HT1080 (cell line): ENCODE measurements around the gene CFAP53. TPM values are rescaled to one million over a fixed set of nuclear protein-coding genes. Genes with fewer than 3 reads are reported as not detected.

ENCODE experiments used
- DNase-seq: peaks from one replicate; pipeline ENCODE4 v3.0.0-alpha.2; 2015; ENCODE audit warnings: low read depth
- small RNA-seq: library from RNA; depleted of rRNA; stranded (forward); fragments of <200 nt; gene quantifications from one replicate; pipeline ENCODE3, GENCODE V24; 2014
- total RNA-seq: library from RNA; depleted of rRNA; stranded (reverse); fragments of >200 nt; shearing (Covaris generic); gene quantifications from 2 replicates; pipeline ENCODE4 v1.2.3, GENCODE V29; 2014; rRNA removed

CFAP53 gene
- total RNA-seq, 1 experiment from 2014 or later = 0.31 TPM

GRCh38 chr18:50195689-50196088 lies 70.6 kb downstream of the CFAP53 start:
- DNase-seq = no peak

GRCh38 chr18:50194631-50195532 lies 71.4 kb downstream of the CFAP53 start, which contains the start of gene MYO5B:
MYO5B (minus strand) TSS chr18:50195147; CDS start chr18:50194793, 354 bp downstream.
- peak; percentile 39 for DNase-seq

- DNase-seq = no peak
Measured at GRCh38 chr18:50193796-50194630, 72.3 kb downstream of the CFAP53 start.

- no peak for DNase-seq
Measured at GRCh38 chr18:50192995-50193795, 73.1 kb downstream of the CFAP53 start.

GRCh38 chr18:50190926-50191325 lies 75.4 kb downstream of the CFAP53 start:
- no peak for DNase-seq

- peak; percentile 86 for DNase-seq
Measured at GRCh38 chr18:50190236-50190635, 76.1 kb downstream of the CFAP53 start.

GRCh38 chr18:50189160-50189559 lies 77.1 kb downstream of the CFAP53 start:
- no peak for DNase-seq

GRCh38 chr18:50188652-50189051 lies 77.6 kb downstream of the CFAP53 start:
- no peak for DNase-seq

- no peak for DNase-seq
Measured at GRCh38 chr18:50187659-50188058, 78.6 kb downstream of the CFAP53 start.

GRCh38 chr18:50186385-50186784 lies 79.9 kb downstream of the CFAP53 start:
- DNase-seq = no peak

GRCh38 chr18:50183556-50183955 lies 82.7 kb downstream of the CFAP53 start:
- DNase-seq = peak; percentile 89

GRCh38 chr18:50182511-50182910 lies 83.8 kb downstream of the CFAP53 start:
- DNase-seq = no peak

GRCh38 chr18:50181590-50181989 lies 84.7 kb downstream of the CFAP53 start:
- no peak for DNase-seq

GRCh38 chr18:50179465-50179864 lies 86.8 kb downstream of the CFAP53 start:
- no peak for DNase-seq

- no peak for DNase-seq
Measured at GRCh38 chr18:50177294-50177992, 88.9 kb downstream of the CFAP53 start.

Small RNA genes within 50 kb of the gene (small RNA-seq; reads per million reads assigned to genes)
- not detected for gene RN7SL310P

Other genes with a start within 250 kb of the CFAP53 start
- 12.8 and 16.2 TPM in 2 replicates for gene MYO5B, start 71.3 kb downstream of the CFAP53 start, total RNA-seq
- 109 and 124 TPM in 2 replicates for gene MBD1, start 15.0 kb upstream of the CFAP53 start, total RNA-seq
- gene CXXC1, start 21.2 kb upstream of the CFAP53 start, total RNA-seq = 101 and 118 TPM in 2 replicates
- gene SKA1, start 108.6 kb upstream of the CFAP53 start, total RNA-seq = 40.5 and 43.1 TPM in 2 replicates